Right lung (tissue), 5 donors: ENCODE results near the gene KCNJ6. TPM values are rescaled to one million over a fixed set of nuclear protein-coding genes. Genes with fewer than 3 reads are reported as not detected.
A peak's percentile ranks its signal among the peaks of the same experiment; 100 is the strongest.

Experiments
- DNase-seq, 2 donors: peaks; one replicate each; pipeline ENCODE4 v3.0.0-alpha.2; 2013
- polyA plus RNA-seq, 5 donors: library from polyadenylated mRNA; unstranded; fragments of 120-200 nt; gene quantifications; one replicate each; pipeline versions ENCODE4 v1.2.1 to v1.2.3, GENCODE V29; 2013; ENCODE audit warnings: inconsistent platforms in 1 of 5, low replicate concordance in 1 of 5; ENCODE audit not compliant: insufficient read length in 5 of 5, insufficient read depth in 1 of 5

The KCNJ6 gene
- polyA plus RNA-seq, 5 donors: 0.14 to 0.32 (median 0.18) TPM

GRCh38 chr21:37574316-37574715, 341.9 kb downstream of the KCNJ6 start:
- DNase-seq: no peak

- no peak for DNase-seq
Observed at GRCh38 chr21:37571442-37571841, 344.8 kb downstream of the KCNJ6 start.

- no peak for DNase-seq
Observed at GRCh38 chr21:37568916-37569315, 347.3 kb downstream of the KCNJ6 start.

- DNase-seq: no peak
Observed at GRCh38 chr21:37568415-37568814, 347.8 kb downstream of the KCNJ6 start.

GRCh38 chr21:37566790-37567615, 349.3 kb downstream of the KCNJ6 start:
- DNase-seq: no peak

- no peak for DNase-seq
Observed at GRCh38 chr21:37565530-37566223, 350.6 kb downstream of the KCNJ6 start.

- DNase-seq: no peak
Observed at GRCh38 chr21:37564924-37565529, 351.2 kb downstream of the KCNJ6 start.

- DNase-seq: no peak
Observed at GRCh38 chr21:37564341-37564923, 351.8 kb downstream of the KCNJ6 start.

- peak; percentile 87 to 88 for DNase-seq
Observed at GRCh38 chr21:37563641-37564340, 352.5 kb downstream of the KCNJ6 start.

GRCh38 chr21:37562920-37563640, 353.2 kb downstream of the KCNJ6 start:
- no peak for DNase-seq

GRCh38 chr21:37561941-37562919, 354.0 kb downstream of the KCNJ6 start:
- no peak for DNase-seq

- no peak for DNase-seq
Observed at GRCh38 chr21:37561506-37561905, 354.8 kb downstream of the KCNJ6 start.

- DNase-seq: no peak
Observed at GRCh38 chr21:37560385-37560784, 355.9 kb downstream of the KCNJ6 start.

- no peak for DNase-seq
Observed at GRCh38 chr21:37558676-37559211, 357.5 kb downstream of the KCNJ6 start.
